Measurements from ENCODE around the gene RASGRF1.

Gene RASGRF1

DNA sequence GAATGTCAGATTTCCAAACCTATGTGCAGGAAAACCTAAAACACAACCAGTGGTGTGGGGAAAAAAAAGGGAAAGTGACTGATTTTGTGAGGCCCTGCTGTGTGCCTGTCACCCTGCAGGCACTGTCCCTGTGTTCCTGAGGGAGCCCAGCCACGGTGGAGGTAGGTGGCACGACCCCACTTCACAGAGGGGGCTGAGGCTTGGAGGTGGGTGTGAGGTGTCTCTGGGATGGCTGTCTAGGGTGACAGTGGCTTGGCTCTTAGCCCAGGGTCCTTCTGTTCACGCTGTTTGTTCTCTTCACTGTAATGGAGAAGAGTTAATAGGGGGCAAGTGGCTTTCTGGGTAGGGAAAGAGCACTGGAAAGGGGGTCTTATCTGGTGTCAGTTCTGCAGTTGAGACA, 22.6 kb downstream of the RASGRF1 start:
- Histone ChIP-seq H3K9me3 (ENCODE audit: insufficient read depth, low read length) (no peaks in the 10 kb centered on the region), H3K36me3 (ENCODE audit: insufficient read depth, insufficient read length, low read length) (no peaks in the 10 kb centered on the region), H3K4me1 (ENCODE audit: insufficient read depth, insufficient read length) (no peaks in the 10 kb centered on the region), H3K9ac (ENCODE audit: insufficient read length, low read depth) (no peak overlapping the region), H3K4me3 (ENCODE audit: insufficient read length, low read depth) (no peak overlapping the region), H3K27me3 (ENCODE audit: insufficient read depth, insufficient read length) (no peaks in the 10 kb centered on the region)
- TF ChIP-seq ZNF274 (IDR thresholded peaks at IDR 0.05; ENCODE audit: low read depth, low read length) (no peak), SUZ12 (IDR thresholded peaks at IDR 0.05; ENCODE audit: extremely low read depth, insufficient read depth, insufficient read length) (no peak), YY1 (IDR thresholded peaks at IDR 0.05; ENCODE audit: insufficient read depth, insufficient read length) (no peak)
- no peak for DNase-seq (ENCODE audit: low read depth, low spot score)

DNA sequence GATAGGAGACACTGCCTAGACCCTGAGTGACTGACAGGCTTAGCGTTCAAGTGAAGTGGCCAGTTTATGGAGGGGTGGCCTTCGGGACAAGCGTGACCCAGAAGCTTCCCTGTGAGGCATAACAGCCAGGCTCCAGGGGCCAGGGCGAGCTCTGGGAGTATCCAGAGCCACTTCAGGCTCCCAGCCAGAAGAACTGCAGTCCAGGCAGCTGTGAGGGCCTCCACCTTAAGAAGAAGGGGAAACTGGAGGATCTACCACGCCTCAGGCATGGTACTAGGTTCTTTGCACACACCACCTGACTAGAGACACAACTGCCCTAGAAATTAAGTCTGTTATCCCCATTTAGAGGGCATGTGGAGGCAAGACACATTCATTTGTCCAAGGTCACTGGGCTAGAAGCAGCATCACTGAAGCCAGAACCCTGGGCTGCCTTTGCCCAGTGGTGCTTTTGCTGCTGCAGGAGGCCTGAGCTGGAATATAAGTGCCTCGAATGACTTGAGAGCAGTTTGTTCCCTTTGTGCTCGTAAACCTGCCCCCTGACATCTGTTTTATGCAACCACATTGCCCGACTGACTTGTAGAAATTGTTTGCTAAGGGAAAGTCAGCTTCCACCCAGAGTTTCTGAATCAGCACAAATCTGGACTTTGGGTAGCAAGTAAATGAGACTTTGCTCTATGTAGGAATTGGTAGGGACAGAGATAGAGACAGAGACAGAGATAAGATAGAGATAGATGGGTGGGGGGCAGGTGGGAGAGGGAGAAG, 23.3 kb downstream of the RASGRF1 start:
- Histone ChIP-seq H3K4me1 (ENCODE audit: insufficient read depth, insufficient read length) (no peaks in the 10 kb centered on the region), H3K36me3 (ENCODE audit: insufficient read depth, insufficient read length, low read length) (no peaks in the 10 kb centered on the region), H3K9me3 (ENCODE audit: insufficient read depth, low read length) (no peaks in the 10 kb centered on the region), H3K9ac (ENCODE audit: insufficient read length, low read depth) (no peak overlapping the region), H3K27me3 (ENCODE audit: insufficient read depth, insufficient read length) (no peaks in the 10 kb centered on the region), H3K4me3 (ENCODE audit: insufficient read length, low read depth) (no peak overlapping the region)
- TF ChIP-seq ZNF274 (IDR thresholded peaks at IDR 0.05; ENCODE audit: low read depth, low read length) (no peak), SUZ12 (IDR thresholded peaks at IDR 0.05; ENCODE audit: extremely low read depth, insufficient read depth, insufficient read length) (no peak), YY1 (IDR thresholded peaks at IDR 0.05; ENCODE audit: insufficient read depth, insufficient read length) (no peak)
- DNase-seq (ENCODE audit: low read depth, low spot score), result no peak

DNA sequence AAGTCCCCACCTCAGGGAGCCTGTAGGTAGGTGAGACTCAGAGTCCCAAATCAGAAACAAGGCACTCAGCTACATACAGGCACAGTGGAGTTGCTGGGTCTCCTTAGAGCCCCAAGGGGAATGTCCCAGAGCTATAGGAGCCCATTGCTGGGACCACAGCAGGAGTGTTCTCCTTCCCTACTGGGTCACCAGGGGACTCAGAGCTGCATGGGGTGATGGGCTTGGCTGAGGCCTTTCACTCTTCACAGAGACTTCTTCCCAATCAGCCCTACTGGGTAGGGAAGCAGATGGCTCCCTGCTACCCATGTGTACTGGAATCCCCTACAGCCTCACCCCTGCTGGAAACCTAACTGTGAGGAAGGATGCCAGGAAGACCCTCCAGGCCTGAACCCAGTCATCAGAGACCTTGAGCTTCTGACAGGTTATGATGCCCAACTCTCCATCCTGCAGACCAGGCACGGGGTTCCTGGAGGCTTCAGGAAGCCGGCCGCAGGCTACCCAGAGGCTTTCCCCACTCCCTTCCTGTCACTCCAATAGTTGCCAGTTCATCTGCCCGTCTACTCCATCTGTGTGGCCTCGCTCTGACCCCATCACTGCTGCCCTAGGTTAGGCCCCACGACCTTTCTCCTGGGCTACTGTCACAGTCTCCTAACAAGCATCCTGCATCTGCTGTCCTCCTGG, 24.0 kb downstream of the RASGRF1 start:
- Histone ChIP-seq H3K9ac (ENCODE audit: insufficient read length, low read depth) (no peak overlapping the region), H3K4me1 (ENCODE audit: insufficient read depth, insufficient read length) (no peaks in the 10 kb centered on the region), H3K9me3 (ENCODE audit: insufficient read depth, low read length) (no peaks in the 10 kb centered on the region), H3K27me3 (ENCODE audit: insufficient read depth, insufficient read length) (no peaks in the 10 kb centered on the region), H3K4me3 (ENCODE audit: insufficient read length, low read depth) (no peak overlapping the region), H3K36me3 (ENCODE audit: insufficient read depth, insufficient read length, low read length) (no peaks in the 10 kb centered on the region)
- DNase-seq (ENCODE audit: low read depth, low spot score), result no peak
- TF ChIP-seq ZNF274 (IDR thresholded peaks at IDR 0.05; ENCODE audit: low read depth, low read length) (no peak), YY1 (IDR thresholded peaks at IDR 0.05; ENCODE audit: insufficient read depth, insufficient read length) (no peak), SUZ12 (IDR thresholded peaks at IDR 0.05; ENCODE audit: extremely low read depth, insufficient read depth, insufficient read length) (no peak)

DNA sequence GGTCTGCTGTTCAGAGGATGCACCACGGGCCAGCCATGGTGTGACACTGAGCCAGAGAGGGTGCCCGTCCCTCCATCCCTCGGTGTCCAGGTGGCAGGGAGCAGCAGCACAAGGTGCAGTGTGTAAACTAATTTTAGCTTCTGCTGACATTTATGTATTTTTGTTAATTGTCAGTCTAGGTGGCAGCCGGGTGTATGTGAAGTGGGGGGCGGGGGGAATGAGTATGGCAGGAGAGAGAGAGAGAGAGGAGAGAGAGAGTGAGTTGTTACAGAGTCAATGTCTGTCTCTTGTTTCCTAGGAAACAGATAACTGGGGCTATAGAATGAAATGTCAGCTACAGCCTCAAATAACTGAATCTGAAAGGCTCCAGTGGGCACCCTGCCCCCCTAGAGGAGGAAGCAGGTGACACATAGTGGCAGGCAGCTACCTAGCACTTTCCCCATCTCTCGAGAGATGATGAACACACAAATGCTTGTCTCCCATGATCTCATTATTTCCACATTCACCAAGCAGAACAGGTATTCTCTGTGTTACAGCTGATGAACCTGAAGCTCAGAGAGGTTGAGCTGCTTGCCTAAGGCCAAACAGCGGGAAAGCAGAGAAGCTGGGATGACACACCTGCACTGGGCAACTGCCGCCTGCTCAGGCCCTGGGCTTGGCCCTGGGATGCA, 24.7 kb downstream of the RASGRF1 start:
- no peaks in the 10 kb centered on the region for H3K36me3 ChIP-seq (ENCODE audit: insufficient read depth, insufficient read length, low read length)
- no peak for DNase-seq (ENCODE audit: low read depth, low spot score)
- no peaks in the 10 kb centered on the region for H3K4me1 ChIP-seq (ENCODE audit: insufficient read depth, insufficient read length)
- H3K27me3 ChIP-seq (ENCODE audit: insufficient read depth, insufficient read length), result no peaks in the 10 kb centered on the region
- H3K4me3 ChIP-seq (ENCODE audit: insufficient read length, low read depth), result no peak overlapping the region
- H3K9ac ChIP-seq (ENCODE audit: insufficient read length, low read depth), result no peak overlapping the region
- TF ChIP-seq SUZ12 (IDR thresholded peaks at IDR 0.05; ENCODE audit: extremely low read depth, insufficient read depth, insufficient read length) (no peak), ZNF274 (IDR thresholded peaks at IDR 0.05; ENCODE audit: low read depth, low read length) (no peak), YY1 (IDR thresholded peaks at IDR 0.05; ENCODE audit: insufficient read depth, insufficient read length) (no peak)
- H3K9me3 ChIP-seq (ENCODE audit: insufficient read depth, low read length), result no peaks in the 10 kb centered on the region

DNA sequence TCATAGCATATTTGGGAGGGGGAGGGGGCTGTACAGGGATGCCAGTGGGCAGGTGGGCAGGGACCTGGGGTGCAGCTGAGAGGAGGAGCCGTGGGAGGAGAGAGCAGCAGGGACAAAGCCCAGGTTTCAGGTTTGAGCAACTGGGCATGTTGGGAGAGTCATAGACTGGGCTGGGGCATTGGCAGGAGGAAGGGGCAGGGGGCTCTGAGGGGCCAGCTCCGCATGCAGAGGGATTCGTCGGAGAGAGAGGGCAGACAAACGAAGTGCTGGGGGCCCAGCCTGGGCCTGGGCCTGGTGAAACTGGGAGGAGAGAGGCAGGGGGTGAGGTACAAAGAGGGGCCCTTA, 25.2 kb downstream of the RASGRF1 start:
- no peak for DNase-seq (ENCODE audit: low read depth, low spot score)
- no peak for TF ChIP-seq ZNF274 (IDR thresholded peaks at IDR 0.05; ENCODE audit: low read depth, low read length)
- no peak for TF ChIP-seq SUZ12 (IDR thresholded peaks at IDR 0.05; ENCODE audit: extremely low read depth, insufficient read depth, insufficient read length)
- no peak for TF ChIP-seq YY1 (IDR thresholded peaks at IDR 0.05; ENCODE audit: insufficient read depth, insufficient read length)
- Histone ChIP-seq H3K9ac (ENCODE audit: insufficient read length, low read depth) (no peak overlapping the region), H3K36me3 (ENCODE audit: insufficient read depth, insufficient read length, low read length) (no peaks in the 10 kb centered on the region), H3K27me3 (ENCODE audit: insufficient read depth, insufficient read length) (no peaks in the 10 kb centered on the region), H3K4me1 (ENCODE audit: insufficient read depth, insufficient read length) (no peaks in the 10 kb centered on the region), H3K4me3 (ENCODE audit: insufficient read length, low read depth) (no peak overlapping the region), H3K9me3 (ENCODE audit: insufficient read depth, low read length) (no peaks in the 10 kb centered on the region)

DNA sequence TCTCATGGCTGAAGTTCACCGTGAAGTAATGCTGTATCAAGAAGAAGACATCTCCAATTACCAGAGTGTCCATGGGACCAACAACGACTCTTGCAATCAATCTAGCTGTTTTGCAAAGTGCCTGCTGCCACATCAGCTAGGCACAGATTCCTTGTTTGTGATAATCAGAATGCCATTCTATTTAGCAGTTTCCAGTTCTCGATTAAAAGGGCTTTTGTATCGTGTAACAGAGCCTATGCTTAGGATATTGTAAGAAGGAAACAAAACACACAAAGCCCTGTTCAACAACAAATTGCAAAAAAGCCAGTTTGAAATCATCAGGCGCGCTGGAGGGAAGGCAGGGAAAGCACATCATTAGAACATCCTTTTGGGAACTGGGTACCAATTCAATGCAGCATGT, 26.1 kb downstream of the RASGRF1 start:
- Histone ChIP-seq H3K9ac (ENCODE audit: insufficient read length, low read depth) (no peak overlapping the region), H3K9me3 (ENCODE audit: insufficient read depth, low read length) (no peaks in the 10 kb centered on the region), H3K4me3 (ENCODE audit: insufficient read length, low read depth) (no peak overlapping the region), H3K4me1 (ENCODE audit: insufficient read depth, insufficient read length) (peaks cover 3% of the 10 kb centered on the region), H3K27me3 (ENCODE audit: insufficient read depth, insufficient read length) (peaks cover under 1% of the 10 kb centered on the region), H3K36me3 (ENCODE audit: insufficient read depth, insufficient read length, low read length) (no peaks in the 10 kb centered on the region)
- TF ChIP-seq ZNF274 (IDR thresholded peaks at IDR 0.05; ENCODE audit: low read depth, low read length) (no peak), YY1 (IDR thresholded peaks at IDR 0.05; ENCODE audit: insufficient read depth, insufficient read length) (no peak), SUZ12 (IDR thresholded peaks at IDR 0.05; ENCODE audit: extremely low read depth, insufficient read depth, insufficient read length) (no peak)
- no peak for DNase-seq (ENCODE audit: low read depth, low spot score)

DNA sequence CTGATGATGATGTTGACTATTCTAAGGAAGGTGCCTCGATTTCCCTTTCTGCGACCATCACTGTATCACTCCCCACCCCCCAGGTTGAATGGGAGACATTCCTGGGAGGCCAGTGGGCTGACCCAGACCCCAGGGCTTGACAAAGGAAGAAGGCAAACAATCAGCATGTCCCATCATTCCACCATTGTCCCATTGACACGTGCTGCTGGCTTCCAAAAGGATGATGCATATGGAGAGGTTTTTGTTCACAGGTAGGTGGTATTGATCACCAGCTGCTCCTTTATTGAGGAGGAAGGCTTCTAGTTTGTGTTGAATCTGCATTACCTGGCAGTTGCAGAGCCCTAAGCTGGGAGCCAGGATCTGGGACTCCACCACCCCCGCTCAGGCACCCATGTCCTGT, 30.4 kb downstream of the RASGRF1 start:
- H3K9ac ChIP-seq (ENCODE audit: insufficient read length, low read depth), result no peak overlapping the region
- no peak for TF ChIP-seq ZNF274 (IDR thresholded peaks at IDR 0.05; ENCODE audit: low read depth, low read length)
- TF ChIP-seq SUZ12 (IDR thresholded peaks at IDR 0.05; ENCODE audit: extremely low read depth, insufficient read depth, insufficient read length), result no peak
- no peak for TF ChIP-seq YY1 (IDR thresholded peaks at IDR 0.05; ENCODE audit: insufficient read depth, insufficient read length)
- DNase-seq (ENCODE audit: low read depth, low spot score), result peak; percentile 43
- H3K27me3 ChIP-seq (ENCODE audit: insufficient read depth, insufficient read length), result peaks cover 11% of the 10 kb centered on the region
- no peaks in the 10 kb centered on the region for H3K9me3 ChIP-seq (ENCODE audit: insufficient read depth, low read length)
- H3K4me1 ChIP-seq (ENCODE audit: insufficient read depth, insufficient read length), result peaks cover 3% of the 10 kb centered on the region
- H3K4me3 ChIP-seq (ENCODE audit: insufficient read length, low read depth), result no peak overlapping the region
- no peaks in the 10 kb centered on the region for H3K36me3 ChIP-seq (ENCODE audit: insufficient read depth, insufficient read length, low read length)

All from NT2/D1 (cell line).